HG03097 (cell line): Measurements from ENCODE around the gene PHB1.
"Not testable (repeated sequence)": the region's sequence is repeated elsewhere in the genome, so short reads cannot be mapped to it uniquely, and the experiment has no call there.

Experiments used
- ATAC-seq: cut with Tn5 transposase; IDR thresholded peaks from one replicate; pipeline ENCODE4 v1.9.1; 2021; ENCODE audit not compliant: unreplicated experiment, low FRiP score

Gene PHB1

DNA sequence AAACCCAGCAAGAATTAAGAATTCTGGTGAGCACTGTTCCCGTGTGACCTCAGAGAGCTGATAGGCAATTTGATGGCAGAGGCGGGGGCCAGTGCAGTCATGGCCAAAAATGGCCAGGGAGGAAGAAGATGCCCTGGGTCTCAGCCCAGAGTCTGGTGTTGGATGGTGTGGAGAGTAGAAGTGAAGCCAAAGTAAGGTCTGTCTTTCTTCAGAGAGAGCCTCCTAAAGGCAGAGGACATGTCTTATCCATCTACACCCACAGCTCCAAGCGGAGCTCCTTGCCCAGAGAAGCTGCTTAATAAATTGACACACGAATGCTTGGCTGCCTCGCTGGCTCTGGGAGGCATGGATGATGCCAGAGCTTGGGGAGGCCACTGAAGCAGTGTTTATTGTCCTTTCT lies 32.9 kb downstream of the PHB1 start:
- no peak for ATAC-seq

GRCh38 chr17:49381033-49381432 lies 33.6 kb downstream of the PHB1 start:
- ATAC-seq: no peak

GRCh38 chr17:49379926-49380325 lies 34.8 kb downstream of the PHB1 start:
- ATAC-seq: no peak

DNA sequence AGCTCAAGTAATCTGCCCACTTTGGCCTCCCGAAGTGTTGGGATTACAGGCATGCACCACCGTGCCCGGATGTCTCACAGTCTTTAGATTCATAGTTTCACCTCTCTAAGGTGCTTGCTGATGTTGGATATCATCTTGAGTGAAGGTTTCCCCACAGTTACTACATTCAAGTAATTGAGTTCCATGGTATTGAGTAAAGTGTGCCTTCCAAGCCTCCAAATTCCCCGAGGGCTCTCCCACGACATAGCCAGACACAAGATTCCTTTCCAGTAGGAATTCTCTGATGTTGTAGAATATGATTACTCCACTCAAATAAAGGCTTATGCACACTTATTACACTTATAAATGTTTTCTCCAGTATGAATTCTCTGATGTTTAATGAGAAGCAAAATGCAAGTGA lies 36.4 kb downstream of the PHB1 start:
- no peak for ATAC-seq

- no peak for ATAC-seq
These were observed 39.1 kb downstream of the PHB1 start for GRCh38 chr17:49375544-49375943.

DNA sequence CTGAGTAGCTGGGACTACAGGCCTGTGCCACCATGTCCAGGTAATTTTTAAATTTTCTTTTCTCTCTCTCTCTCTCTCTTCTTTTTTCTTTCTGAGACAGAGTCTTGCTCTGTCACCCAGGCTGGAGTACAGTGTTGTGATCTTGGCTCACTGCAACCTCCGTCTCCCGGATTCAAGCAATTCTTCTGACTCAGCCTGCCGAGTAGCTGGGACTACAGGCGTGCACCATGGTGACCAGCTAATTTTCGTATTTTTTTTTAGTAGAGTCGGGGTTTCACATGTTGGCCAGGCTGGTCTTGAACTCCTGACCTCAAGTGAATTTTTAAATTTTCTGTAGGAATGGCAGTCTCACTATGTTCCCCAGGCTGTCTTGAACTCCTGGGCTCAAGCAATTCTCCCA lies 41.6 kb downstream of the PHB1 start:
- no peak for ATAC-seq

DNA sequence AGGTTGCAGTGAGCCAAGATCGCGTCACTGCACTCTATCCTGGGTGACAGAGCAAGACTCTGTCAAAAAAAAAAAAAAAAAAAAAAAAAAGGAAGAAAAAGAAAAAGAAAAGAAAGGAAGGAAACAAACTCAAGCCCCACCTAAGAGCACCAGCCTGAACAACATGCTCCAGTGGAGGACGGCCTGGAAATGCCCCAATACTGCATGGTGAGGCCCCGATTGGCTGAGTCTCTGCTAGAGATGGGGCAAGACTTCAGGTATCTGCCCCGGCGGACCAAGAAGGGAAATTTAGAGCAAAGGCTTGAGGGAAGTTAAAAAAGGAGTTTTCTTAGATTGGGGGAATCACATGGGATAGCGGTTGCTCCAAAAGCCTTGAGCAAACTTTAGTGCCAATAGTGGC lies 42.3 kb downstream of the PHB1 start:
- no peak for ATAC-seq

GRCh38 chr17:49370971-49371834 lies 43.5 kb downstream of the PHB1 start:
- no peak for ATAC-seq

DNA sequence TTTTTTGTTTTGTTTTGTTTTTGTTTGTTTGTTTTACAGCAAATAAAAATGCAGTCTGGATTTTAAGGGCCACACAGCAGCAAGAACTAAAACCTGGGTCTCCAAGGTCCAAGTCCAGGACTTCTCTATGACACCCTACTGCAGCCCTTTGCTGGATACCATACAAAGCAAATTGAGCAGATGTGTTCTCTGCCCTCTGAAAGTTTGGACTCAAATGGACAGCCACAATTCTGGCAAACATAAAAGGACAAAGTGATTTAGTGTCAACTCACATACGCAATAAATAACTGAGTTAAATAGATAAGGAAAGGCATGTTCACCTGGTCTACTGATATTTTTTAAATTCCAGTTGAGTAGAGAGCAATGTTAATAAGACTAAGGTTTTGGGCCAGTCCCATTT lies 44.9 kb downstream of the PHB1 start:
- no peak for ATAC-seq

- ATAC-seq: no peak
These were observed 45.6 kb downstream of the PHB1 start for GRCh38 chr17:49369089-49369488.

GRCh38 chr17:49365667-49366066 lies 49.0 kb downstream of the PHB1 start:
- no peak for ATAC-seq

- ATAC-seq: not testable (repeated sequence)
These were observed 49.6 kb downstream of the PHB1 start for GRCh38 chr17:49365126-49365525.

- ATAC-seq: no peak
These were observed 50.6 kb downstream of the PHB1 start for GRCh38 chr17:49364119-49364518.

DNA sequence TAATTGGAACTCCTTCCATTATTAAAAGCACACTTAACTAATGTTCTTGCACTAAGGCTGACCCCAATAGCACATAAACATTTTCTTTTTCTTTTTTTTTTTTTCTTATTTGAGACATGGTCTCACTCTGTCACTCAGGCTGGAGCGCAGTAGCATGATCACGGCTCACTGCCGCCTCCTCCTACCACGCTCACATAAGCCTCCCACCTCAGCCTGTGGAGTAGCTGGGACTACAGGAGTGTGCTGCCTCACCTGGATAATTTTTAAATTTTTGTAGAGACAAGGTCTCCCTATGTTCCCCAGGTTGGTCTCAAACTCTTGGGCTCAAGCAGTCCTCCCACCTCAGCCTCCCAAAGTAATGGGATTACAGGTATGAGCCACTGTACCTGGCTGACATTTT lies 51.4 kb downstream of the PHB1 start:
- no peak for ATAC-seq

DNA sequence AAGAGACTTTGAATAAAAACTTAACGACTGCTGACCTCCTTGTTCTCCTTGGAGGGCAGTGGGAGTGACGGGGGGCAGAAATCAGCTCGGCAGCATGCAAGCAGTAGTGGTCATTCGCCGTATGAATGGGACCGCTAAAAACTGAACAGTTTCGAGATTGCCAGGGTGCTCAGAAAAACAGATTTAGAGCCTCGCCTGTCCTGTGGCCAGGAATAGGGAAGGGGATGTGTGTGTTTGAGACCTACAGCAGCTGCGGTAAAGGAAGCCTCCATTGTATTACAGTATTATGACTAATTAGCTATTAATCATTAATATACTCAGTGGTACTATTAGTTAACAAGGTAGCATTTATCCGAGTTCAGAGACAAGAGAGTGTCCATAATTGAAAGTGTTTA lies 52.0 kb downstream of the PHB1 start:
- ATAC-seq: no peak

- ATAC-seq: peak; percentile 49
These were observed 52.6 kb downstream of the PHB1 start, which contains the start of gene ZNF652 for GRCh38 chr17:49361902-49362722. TSS of gene ZNF652 (minus strand) at chr17:49362250. CDS start at chr17:49317725, 44,525 bp downstream.

GRCh38 chr17:49361129-49361901 lies 53.4 kb downstream of the PHB1 start:
- peak; percentile 29 for ATAC-seq

DNA sequence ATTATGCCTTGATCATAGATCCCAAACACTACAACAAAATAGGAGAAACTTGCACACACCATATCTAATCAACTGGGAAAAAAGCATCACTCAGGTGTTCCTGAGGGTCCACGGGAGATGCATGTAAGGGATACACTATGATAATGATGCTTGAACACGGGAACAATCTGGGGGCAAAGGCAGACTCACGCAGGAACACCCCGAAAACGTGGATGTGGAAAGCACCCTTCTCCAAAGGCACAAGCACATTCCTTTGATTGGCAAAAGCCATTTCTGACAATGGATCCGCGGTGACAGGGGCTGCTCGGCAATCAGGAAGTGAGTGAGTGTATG lies 53.9 kb downstream of the PHB1 start:
- no peak for ATAC-seq

DNA sequence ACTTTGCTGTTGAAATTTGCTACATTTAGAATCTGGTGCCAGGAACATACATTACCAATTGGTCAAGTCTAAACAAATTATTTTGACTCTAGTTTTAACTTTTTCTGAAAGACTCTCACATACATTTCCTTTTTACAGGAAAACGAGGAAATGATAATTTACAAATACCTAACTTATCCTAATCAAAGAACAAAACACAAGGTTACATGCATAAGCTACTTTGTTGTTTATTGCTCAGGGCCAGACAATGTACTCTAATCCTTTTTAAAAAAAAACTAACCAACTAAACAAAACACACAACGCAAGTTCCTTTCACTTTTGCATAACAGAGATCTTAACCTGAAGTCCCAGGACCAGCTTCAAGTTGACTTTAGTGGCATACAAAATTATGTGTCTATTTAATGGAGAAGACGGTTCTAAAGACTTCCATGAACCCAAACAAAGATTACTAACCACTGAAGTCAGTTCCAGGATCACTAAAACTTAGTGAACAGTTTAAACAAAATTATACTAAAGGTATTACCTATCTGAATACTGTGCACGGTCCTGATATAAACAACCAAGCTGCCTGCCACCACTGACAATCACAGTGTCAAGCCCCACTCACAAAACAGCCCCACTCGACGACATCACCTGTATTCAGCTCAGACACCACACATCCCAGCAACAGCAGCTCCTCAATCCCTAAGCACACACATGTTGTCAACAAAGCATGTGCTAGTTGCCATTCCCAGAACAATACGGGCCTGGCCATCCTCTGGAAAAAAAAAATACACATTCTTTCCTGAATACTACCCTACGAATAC lies 54.5 kb downstream of the PHB1 start:
- no peak for ATAC-seq

- ATAC-seq: no peak
These were observed 55.9 kb downstream of the PHB1 start for GRCh38 chr17:49358641-49359247.
